ENCODE measurements around the gene UQCC5. TPM values are rescaled to one million over a fixed set of nuclear protein-coding genes. Genes with fewer than 3 reads are reported as not detected.

The UQCC5 gene
- polyA plus RNA-seq, 1 donor from 2014 or later = 20.5 TPM

DNA sequence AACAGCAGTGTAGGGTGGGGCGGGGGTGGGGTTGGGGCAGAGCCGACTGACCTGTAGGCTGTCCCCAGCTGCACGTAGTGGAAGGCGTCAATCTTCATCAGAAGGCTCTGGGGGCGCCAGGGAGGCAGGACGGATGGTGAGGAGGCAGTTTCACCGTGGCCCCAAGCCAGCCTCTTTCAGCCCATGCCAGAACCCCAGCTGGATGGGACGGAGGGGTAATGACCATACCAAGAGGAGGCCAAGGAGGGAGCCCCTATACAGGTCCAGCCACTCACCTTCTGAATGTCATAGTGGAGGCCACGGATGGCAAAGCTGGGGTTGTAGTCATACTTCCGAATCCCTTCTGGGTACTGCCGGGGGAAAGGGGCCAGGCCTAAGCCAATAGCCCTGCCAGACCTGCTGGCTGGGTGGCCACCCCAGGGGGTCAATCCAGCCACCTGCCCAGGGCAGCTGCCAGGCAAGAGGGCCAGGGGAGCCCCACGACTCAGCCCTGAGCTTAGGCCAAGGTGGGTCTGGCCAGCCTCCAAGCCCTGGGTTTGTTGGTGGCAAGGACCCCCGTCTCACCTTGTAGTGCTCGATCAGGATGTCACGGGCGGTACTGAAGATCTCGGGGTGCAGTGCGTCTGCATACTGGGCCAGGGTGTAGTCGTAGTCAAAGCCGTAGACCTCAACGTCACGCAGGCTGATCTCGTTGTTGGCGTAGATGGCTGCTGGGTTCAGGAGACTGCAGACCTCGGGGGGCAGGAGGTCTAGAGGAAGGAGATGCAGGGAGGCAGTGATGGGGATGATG, 7.6 kb upstream of the UQCC5 start:
- H3K79me2 ChIP-seq (replicated peaks; ENCODE audit: insufficient read depth, low read length) = peaks cover 8% of the 10 kb centered on the region
- H3K9ac ChIP-seq (ENCODE audit: low read length) = no peak overlapping the region
- H3K36me3 ChIP-seq (ENCODE audit: insufficient read depth, low read length) = no peaks in the 10 kb centered on the region
- no peaks in the 10 kb centered on the region for H3F3A ChIP-seq (ENCODE audit: insufficient read depth, low read length, poor library complexity, severe bottlenecking)
- H2AFZ ChIP-seq (ENCODE audit: low read depth, low read length) = no peak overlapping the region
- H3K27ac ChIP-seq (ENCODE audit: low read length) = no peak overlapping the region
- no peaks in the 10 kb centered on the region for H3K9me3 ChIP-seq (ENCODE audit: low read length)
- H3K4me3 ChIP-seq (ENCODE audit: low read length) = no peak overlapping the region
- H3K9me2 ChIP-seq (ENCODE audit: insufficient read depth, low read length) = no peaks in the 10 kb centered on the region
- H3K4me2 ChIP-seq (ENCODE audit: low read length) = no peak overlapping the region
- peaks cover 7% of the 10 kb centered on the region for H3K27me3 ChIP-seq (ENCODE audit: insufficient read depth, low read depth, low read length)
- TF ChIP-seq MXI1 (conservative IDR thresholded peaks at IDR 0.05; ENCODE audit: poor library complexity, severe bottlenecking) (no peak), CTCF (IDR thresholded peaks at IDR 0.05; ENCODE audit: poor library complexity, severe bottlenecking) (no peak), EP300 (conservative IDR thresholded peaks at IDR 0.05; ENCODE audit: poor library complexity, severe bottlenecking) (no peak), TAF1 (IDR thresholded peaks at IDR 0.05; ENCODE audit: low read depth) (no peak), SMC3 (conservative IDR thresholded peaks at IDR 0.05; ENCODE audit: poor library complexity) (no peak), POLR2AphosphoS5 (IDR thresholded peaks at IDR 0.05) (no peak), RAD21 (conservative IDR thresholded peaks at IDR 0.05) (no peak), EZH2 (IDR thresholded peaks at IDR 0.05; ENCODE audit: borderline replicate concordance, insufficient read depth, low read length, poor library complexity, severe bottlenecking) (no peak)
- TF ChIP-seq, protein P1, sequence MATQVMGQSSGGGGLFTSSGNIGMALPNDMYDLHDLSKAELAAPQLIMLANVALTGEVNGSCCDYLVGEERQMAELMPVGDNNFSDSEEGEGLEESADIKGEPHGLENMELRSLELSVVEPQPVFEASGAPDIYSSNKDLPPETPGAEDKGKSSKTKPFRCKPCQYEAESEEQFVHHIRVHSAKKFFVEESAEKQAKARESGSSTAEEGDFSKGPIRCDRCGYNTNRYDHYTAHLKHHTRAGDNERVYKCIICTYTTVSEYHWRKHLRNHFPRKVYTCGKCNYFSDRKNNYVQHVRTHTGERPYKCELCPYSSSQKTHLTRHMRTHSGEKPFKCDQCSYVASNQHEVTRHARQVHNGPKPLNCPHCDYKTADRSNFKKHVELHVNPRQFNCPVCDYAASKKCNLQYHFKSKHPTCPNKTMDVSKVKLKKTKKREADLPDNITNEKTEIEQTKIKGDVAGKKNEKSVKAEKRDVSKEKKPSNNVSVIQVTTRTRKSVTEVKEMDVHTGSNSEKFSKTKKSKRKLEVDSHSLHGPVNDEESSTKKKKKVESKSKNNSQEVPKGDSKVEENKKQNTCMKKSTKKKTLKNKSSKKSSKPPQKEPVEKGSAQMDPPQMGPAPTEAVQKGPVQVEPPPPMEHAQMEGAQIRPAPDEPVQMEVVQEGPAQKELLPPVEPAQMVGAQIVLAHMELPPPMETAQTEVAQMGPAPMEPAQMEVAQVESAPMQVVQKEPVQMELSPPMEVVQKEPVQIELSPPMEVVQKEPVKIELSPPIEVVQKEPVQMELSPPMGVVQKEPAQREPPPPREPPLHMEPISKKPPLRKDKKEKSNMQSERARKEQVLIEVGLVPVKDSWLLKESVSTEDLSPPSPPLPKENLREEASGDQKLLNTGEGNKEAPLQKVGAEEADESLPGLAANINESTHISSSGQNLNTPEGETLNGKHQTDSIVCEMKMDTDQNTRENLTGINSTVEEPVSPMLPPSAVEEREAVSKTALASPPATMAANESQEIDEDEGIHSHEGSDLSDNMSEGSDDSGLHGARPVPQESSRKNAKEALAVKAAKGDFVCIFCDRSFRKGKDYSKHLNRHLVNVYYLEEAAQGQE (IDR thresholded peaks at IDR 0.05; ENCODE audit: borderline replicate concordance) = no peak
- no peaks in the 10 kb centered on the region for H4K20me1 ChIP-seq (ENCODE audit: insufficient read depth)

DNA sequence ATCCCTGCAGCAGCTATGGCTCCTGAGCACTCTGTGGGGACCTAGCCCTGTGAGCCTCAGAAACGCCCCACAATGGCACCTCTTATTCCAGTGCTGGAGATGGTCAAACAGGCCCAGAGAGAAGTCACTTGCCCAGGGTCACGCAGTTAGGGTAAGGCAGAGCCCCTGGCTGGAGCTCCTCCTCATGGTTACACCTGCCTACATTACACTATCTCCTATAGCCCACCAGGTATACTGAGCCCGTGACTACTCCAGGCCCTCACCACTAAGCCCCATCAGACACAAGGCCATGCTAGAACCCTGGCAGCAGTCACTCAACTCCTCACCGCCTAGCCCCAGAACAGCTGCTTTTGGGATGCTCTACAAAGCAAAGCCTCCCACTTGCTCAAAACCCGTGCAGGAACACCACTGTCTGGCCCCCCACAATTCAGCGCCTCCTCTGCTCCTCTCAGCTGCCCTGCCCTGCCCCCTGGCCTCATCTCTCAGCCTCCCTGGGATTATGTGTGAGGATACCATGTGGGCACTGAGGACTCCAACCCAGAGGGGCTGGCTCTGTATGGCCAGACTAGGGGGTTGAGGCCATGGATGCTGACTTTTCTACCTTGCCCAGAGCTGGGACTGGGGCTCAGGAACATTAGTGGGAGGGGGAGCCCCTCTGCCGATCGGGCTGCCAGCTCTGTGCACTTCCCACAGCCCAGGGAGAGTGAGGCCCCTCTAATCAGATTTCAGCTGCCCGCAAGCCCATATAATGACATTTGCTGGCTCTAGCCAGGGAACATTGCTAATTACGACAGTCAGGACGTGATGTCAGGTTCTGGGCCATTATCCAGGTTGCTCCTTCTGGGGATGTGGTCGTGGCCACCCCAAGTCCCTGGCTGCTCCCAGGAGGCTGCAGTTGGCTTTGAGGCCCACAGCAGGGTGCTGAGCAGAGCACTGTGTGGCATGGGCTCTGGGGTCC, 6.8 kb upstream of the UQCC5 start:
- Histone ChIP-seq H3K4me3 (ENCODE audit: low read length) (no peak overlapping the region), H3K36me3 (ENCODE audit: insufficient read depth, low read length) (no peaks in the 10 kb centered on the region), H3K9ac (ENCODE audit: low read length) (no peak overlapping the region), H2AFZ (ENCODE audit: low read depth, low read length) (no peak overlapping the region), H3K27ac (ENCODE audit: low read length) (no peak overlapping the region), H3K9me2 (ENCODE audit: insufficient read depth, low read length) (no peaks in the 10 kb centered on the region), H3K9me3 (ENCODE audit: low read length) (no peaks in the 10 kb centered on the region), H3K79me2 (replicated peaks; ENCODE audit: insufficient read depth, low read length) (peaks cover 8% of the 10 kb centered on the region), H3K4me2 (ENCODE audit: low read length) (no peak overlapping the region), H3K27me3 (ENCODE audit: insufficient read depth, low read depth, low read length) (peaks cover 7% of the 10 kb centered on the region), H4K20me1 (ENCODE audit: insufficient read depth) (no peaks in the 10 kb centered on the region), H3F3A (ENCODE audit: insufficient read depth, low read length, poor library complexity, severe bottlenecking) (no peaks in the 10 kb centered on the region)
- TF ChIP-seq MXI1 (conservative IDR thresholded peaks at IDR 0.05; ENCODE audit: poor library complexity, severe bottlenecking) = no peak
- no peak for TF ChIP-seq SMC3 (conservative IDR thresholded peaks at IDR 0.05; ENCODE audit: poor library complexity)
- TF ChIP-seq EP300 (conservative IDR thresholded peaks at IDR 0.05; ENCODE audit: poor library complexity, severe bottlenecking) = no peak
- TF ChIP-seq CTCF (IDR thresholded peaks at IDR 0.05; ENCODE audit: poor library complexity, severe bottlenecking) = no peak
- no peak for TF ChIP-seq EZH2 (IDR thresholded peaks at IDR 0.05; ENCODE audit: borderline replicate concordance, insufficient read depth, low read length, poor library complexity, severe bottlenecking)
- no peak for TF ChIP-seq POLR2AphosphoS5 (IDR thresholded peaks at IDR 0.05)
- TF ChIP-seq TAF1 (IDR thresholded peaks at IDR 0.05; ENCODE audit: low read depth) = no peak
- TF ChIP-seq, protein P1 (IDR thresholded peaks at IDR 0.05; ENCODE audit: borderline replicate concordance) = no peak
- no peak for TF ChIP-seq RAD21 (conservative IDR thresholded peaks at IDR 0.05)
